GM21619 (cell line): ENCODE data around the gene PRDX2.
A peak's percentile ranks its signal among the peaks of the same experiment; 100 is the strongest.
"Not testable (repeated sequence)": the region's sequence is repeated elsewhere in the genome, so short reads cannot be mapped to it uniquely, and the experiment has no call there.

ENCODE experiments used
- ATAC-seq: cut with Tn5 transposase; IDR thresholded peaks from one replicate; pipeline ENCODE4 v1.9.1; 2021; ENCODE audit not compliant: unreplicated experiment

PRDX2 gene

DNA sequence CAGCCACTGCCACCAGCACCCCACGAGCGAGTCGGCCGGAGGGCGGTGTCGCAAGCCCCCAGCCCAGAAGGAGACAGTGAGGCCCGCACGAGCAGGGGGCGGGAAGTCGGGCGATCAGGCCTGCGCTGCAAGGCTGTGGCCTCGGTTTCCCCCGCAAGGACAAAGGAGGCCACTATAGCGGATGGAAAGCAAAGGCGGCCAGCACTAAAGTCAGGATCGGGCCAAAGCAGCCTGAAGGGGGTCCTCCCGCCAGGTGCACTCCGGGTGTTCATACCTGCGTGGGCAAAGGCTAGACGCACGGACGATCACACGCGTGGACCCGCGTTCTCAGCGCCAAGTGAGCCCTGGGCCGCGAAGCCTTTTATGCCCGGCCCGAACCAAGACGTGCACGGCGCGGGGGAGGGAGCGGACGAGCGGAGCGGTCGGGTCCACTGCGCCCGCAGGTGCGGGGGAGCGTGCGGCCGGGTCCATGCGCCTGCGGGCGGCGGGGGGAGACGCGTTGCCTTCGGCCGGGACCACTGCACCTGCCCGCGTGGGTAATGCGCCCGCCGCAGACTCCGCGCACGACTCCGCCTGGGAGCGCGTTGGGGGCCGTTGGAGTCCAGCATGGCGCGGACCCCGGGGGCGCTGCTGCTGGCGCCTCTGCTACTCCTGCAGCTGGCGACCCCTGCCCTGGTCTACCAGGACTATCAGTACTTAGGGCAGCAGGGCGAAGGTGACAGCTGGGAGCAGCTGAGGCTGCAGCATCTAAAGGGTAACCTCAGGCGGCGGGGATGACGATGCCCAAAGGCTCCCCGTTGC is at the start of gene PRDX2, which contains the start of gene THSD8:
Gene PRDX2, minus strand, starts transcription at position 335 of the 801 bp plus-strand sequence. CDS start 539 bp downstream, outside the sequence.
Gene THSD8, plus strand, starts transcription at position 604 of the 801 bp plus-strand sequence. Its CDS starts 3 bp downstream, at position 607.
- ATAC-seq: no peak

DNA sequence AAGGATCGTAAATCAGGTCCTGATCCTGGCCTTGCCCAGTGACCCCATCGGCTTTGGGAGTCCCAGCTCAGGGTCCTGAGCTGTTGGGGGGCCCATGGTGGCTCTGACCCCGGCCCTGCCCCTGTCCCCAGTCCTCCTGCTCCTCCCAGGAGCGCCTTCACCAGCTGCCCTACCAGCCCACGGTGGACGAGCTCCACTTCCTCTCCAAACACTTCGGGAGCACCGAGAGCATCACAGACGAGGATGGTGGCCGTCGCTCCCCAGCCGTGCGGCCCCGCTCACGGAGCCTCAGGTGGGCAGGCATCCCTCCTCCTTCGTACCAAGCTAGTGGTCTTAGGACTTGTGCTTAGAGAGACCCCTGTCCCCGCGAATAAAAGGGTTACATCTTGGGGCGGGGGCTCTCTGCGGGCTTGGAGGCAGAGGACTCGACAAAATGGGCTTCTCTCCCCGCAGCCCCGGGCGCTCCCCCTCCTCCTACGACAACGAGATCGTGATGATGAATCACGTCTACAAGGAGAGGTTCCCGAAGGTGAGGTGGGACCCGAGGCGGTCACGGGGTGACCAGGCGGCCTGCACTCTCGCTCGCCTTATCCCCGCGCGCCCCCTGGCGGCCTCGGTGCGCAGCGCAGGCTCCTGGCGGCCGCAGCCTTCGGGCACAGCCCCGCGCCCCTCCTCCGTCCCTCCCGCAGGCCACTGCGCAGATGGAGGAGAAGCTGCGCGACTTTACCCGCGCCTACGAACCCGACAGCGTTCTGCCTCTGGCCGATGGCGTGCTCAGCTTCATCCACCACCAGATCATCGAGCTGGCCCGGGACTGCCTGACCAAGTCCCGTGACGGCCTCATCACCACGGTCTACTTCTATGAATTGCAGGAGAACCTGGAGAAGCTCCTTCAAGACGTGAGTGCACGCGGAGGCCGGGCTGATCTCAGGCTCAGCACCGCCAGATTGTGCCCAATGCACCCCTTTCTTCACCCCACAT is 45.8 kb upstream of the PRDX2 start:
- peak; percentile 58 for ATAC-seq

DNA sequence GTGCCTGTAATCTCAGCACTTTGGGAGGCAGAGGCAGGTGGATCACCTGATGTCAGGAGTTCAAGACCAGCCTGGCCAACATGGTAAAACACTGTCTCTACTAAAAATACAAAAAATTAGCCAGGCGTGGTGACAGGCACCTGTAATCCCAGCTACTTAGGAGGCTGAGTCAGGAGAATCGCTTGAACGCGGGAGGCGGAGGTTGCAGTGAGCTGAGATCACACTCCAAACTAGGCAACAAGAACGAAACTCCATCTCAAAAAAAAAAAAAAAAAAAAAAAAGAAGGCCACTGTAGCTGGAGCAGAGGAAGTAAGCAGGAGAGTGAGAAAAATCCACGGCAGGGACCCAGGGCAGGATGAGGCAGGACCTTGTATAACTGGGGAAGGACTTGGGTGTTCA is 45.0 kb upstream of the PRDX2 start:
- not testable (repeated sequence) for ATAC-seq

DNA sequence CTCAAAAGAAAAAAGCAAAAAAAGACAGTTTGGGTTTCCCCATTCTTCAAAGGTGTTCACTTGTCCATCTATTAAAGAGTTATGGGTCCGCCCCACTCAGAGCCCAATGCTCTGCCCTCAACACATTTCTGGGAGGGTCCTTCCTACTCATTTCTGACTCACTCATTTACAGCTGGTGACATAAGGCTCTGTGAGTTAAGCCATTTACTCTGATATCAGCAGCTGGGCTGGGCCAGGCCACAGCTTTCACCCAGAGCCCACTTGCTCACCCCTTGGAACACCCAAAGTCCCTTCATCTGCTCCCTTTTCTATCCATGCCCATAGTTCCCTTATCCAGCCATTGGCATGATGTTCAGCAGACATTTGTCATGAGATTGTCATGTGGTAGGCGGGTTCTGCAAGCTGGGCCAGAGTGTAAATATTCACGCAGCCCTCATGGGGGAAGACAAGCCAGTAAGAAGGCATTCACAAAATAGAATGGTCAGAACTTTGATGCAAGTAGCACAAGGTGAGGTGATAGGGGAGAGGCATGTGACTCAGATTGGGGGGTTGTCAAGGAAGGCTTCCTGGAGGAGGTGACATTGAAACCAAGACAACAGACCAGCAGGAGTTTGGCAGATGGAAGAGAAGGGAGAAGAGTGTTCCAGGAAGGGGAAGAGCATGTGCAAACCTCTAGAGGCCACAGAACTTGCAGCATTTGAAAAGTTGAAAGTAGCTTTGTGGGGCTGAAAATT is 42.6 kb upstream of the PRDX2 start:
- ATAC-seq: no peak

DNA sequence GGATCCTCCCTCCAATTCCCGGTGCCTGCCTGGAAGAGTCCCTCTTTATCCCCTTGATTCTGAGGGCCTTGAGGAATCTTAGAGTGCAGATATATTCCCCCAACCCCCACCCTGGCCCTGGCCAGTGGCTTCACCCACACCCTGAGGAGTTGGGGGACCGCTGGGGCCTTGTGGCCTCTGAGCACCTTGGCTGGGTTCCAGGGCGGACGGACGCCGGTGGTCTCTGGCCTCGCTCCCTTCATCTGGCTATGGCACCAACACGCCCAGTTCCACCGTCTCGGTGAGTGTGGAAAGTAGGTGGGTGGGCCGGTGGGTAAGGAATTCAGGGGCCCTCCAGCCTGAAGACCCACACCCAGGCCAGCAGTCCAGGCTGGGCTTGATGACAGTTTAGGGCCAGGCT is 41.7 kb upstream of the PRDX2 start:
- no peak for ATAC-seq

DNA sequence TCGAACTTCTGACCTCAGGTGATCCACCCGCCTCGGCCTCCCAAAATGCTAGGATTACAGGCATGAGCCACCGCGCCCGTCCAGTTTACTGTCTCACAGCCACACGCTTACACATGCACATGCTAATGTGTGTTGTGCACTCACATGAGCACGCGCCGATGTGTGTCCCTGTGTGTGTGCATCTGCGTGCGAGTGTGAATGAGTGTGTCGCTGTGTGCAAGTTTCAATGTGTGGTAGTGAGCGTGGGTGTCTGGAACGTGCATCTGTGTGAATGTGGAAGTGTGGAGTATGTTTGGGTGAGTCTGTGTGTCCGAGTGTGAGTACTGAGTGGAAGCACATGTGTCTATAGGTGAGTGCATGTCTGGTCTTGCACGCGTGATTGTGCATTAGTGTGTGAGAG is 40.9 kb upstream of the PRDX2 start:
- ATAC-seq: no peak

DNA sequence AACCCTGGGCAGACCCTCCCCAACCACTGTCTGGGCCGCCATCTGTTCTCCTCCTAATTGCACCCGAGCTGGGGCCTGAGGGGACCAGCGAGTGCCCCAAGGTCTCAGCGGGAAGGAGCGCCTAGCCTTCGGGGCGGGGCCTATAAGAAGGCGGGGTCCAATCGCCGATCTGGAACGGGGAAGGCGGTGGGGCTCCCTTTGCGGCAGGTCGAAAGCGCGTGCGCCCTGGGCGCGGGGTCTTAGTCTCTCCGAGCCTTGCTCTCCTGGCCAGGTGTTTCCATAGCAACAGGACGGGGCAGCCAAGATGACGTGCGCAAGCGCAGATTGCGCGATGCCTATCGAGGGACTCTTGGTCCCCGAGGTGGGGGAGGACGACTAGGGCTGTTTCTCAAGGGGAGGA is 39.5 kb upstream of the PRDX2 start:
- no peak for ATAC-seq

DNA sequence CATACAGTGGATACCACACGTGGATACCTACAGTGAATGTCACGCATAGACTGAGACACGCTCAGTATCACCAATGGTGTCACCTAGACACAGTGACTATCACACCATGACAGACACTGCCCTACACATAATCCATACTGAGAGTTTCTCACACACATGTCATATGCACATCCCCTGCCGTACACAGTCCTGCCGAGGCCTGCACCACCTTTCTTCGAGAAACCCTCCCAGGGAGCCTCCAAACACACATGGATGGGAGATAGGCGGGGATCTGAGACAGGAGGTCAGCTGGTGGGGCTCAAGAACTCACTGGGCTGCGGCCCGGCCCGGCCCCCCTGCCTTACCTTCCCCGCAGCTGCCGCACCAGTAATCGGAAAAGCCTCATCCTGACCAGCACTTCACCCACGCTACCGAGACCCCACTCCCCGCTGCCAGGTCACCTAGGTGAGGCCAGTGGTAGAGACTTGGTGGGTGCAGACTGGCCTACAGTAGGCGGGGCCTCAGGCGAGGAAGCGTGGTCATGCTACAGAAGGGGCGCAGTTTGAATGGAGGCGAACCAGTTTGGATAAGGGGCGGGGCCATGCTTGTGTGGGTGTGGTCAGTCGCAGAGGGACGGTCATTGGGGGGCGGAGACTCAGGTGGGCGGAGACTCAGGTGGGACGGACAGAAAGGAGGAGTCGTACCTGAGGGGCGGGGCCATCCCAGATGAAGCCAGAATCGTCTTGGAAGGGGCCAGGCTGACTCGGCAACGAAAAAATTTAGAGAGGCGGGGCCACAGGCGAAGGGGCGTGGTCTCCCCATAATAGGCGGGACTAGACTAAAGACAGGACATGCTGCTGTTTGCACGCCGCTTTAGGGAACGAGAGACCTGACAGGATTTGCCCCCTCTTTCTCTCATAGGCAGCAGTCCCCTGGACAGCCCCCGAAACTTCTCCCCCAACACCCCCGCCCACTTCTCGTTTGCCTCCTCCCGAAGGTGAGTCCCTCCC is 38.8 kb upstream of the PRDX2 start:
- no peak for ATAC-seq

DNA sequence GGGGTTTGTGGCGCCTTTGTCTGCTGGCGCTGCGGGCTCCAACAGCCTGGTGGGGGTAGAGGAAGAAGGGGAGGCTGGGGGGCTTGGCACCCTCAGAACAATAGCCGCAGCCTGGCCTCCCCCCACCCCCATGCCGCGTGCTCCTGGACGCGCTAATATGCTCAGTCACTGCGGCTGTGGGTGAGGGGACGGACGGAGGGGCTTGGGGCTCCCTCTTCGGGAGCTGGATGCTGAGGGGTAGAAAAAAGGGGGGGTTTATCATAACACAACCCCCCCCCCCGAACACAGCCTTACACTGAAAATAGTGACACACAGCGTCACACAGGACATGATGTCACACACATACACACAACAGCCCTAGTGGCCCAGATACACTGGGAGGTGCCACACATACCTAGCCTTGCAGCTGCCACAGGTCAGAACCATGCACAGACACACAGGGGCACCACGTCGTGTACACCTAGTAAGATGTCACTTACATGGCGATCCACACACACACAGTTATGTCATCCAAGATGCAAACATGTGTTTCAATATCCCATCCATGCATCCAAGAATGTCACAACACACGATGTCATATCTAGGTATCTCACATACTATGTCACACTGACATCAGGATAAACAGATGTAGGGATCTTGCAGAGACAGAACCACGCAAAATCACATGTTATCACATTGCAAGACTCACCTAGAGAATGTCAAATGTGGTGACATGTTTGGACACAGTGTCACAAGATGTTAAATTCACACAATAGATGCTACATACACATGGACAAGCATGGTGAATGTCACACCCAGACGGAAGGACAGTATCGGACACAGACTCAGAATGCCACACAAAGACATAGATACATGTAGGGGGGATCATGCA is 37.5 kb upstream of the PRDX2 start:
- ATAC-seq: no peak

DNA sequence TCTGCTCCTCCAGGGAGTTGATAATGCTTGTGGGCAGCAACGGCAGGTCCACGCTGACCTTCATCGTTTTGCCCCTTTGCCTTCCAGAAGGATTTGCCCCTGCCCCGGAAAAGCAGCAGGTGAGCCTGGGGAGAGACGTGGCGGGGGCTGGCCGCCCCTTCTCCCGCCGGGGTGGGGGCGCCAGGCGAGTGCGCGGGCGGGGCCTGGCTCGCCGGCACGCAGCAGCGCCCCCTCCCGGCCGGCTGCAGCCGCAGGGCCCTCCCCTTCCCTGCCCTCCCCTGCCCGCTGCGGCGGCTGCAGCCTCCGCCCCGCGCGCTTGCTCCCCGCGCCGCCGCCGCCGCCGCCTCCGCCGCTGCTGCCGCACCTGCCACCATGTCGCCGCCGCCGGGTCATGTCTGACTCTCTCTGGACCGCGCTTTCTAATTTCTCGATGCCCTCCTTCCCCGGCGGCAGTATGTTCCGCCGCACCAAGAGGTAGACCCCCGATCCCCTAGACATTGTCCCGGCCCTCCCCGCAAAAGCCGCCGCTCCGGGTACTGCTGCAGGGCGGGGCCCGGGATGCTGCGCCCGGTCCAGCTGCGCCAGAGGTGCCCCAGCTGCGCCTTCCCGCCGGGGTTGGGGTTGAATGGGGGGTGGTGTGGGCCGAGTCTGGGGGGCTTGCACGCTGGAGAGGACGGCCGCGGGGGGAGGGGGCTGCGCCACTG is 36.7 kb upstream of the PRDX2 start, which contains the start of gene MAST1:
Gene MAST1, plus strand, starts transcription at position 334 of the 704 bp plus-strand sequence. Its CDS starts 58 bp downstream, at position 392.
- no peak for ATAC-seq

DNA sequence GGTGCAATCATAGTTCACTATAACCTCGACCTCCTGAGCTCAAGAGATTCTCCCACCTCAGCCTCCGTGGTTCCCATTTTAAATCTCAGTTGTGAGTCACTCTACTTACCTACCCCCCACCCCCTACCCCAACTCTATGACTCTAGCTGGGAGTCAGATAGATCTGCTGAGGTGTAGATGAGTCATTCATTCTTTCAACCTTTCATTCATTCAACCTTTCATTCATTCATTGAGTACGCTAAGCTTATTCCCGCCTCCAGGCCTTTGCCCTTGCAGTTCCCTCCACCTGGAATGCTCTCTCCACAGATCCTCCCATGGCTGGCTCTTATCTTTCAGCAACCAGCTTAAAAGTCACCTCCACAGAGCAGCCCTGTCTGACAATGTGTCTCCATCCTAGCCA is 35.6 kb upstream of the PRDX2 start:
- ATAC-seq: no peak

DNA sequence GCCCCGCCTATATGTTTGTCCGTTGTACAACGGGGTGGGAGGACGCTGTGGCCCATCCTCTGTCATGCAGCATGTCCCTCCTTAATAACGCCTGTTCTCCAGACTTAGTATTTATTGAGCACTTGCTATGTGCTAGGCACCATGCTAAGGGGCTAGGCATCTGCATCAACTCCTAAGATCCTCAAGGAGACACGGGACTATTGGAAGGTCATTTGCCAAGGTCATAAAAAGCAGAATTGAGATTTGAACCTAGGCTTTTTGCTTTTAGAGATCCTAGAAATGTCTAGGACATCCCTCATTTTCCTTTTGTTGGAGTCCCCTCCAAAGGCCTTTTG is 34.9 kb upstream of the PRDX2 start:
- no peak for ATAC-seq

DNA sequence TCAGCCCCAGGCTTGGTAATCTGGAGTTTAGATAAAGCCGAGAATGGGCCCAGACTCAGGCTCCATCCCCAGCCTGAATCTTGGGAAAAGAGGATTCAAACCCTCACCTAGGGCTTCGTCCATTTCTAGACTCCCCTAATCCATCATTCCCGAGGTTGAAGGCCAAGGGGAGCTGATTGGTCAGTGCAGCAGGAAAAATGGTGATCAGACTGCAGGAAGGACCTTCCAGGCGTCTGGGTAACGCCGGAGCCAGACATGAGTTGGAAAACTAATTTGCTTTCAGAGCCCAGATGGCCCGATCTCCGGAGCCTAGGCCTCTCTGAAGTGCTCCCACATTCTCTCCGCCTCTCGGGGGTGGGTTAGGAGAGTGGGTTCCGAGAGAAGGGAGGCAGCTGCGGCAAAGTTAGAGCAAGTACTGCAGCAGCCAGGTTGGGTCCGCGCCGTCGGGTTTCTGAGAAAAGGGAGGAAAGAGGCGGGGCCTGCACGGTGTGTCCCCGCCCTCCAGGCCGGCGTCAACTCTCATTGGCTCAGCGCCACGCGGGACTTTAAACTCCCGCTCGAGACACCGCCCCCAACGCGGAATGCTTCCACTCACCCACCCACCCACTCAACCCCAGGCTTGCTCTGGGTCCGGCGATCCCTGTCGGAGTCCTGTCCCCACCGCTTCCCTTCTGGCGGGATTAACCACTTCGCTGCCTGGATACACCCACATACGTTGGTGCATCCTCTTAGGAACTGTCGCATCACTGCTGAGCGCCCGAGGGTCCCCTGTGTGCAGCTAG is 33.6 kb upstream of the PRDX2 start:
- ATAC-seq: no peak

DNA sequence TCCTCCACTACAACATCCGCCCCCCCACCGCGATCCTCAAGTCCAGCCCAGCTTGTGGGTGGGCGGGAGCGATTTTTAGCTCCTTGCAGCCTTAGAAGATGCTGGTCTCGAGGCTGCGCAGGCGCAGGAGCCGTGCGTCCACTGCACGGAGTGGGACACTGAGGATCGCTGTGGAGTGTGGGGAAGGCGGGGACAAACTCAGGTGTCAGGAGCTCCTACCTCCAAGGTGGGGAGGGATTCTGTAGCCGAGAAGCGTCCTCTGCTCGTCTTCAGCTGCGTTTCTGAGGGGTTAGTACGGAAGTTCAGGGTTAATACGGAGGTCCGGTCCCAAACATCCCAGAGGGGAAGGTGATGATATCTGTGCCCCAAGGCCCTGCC is 33.0 kb upstream of the PRDX2 start, which contains the start of gene RTBDN:
Gene RTBDN, minus strand, starts transcription at position 14 of the 378 bp plus-strand sequence. CDS start 4,600 bp downstream, outside the sequence.
- ATAC-seq: no peak

DNA sequence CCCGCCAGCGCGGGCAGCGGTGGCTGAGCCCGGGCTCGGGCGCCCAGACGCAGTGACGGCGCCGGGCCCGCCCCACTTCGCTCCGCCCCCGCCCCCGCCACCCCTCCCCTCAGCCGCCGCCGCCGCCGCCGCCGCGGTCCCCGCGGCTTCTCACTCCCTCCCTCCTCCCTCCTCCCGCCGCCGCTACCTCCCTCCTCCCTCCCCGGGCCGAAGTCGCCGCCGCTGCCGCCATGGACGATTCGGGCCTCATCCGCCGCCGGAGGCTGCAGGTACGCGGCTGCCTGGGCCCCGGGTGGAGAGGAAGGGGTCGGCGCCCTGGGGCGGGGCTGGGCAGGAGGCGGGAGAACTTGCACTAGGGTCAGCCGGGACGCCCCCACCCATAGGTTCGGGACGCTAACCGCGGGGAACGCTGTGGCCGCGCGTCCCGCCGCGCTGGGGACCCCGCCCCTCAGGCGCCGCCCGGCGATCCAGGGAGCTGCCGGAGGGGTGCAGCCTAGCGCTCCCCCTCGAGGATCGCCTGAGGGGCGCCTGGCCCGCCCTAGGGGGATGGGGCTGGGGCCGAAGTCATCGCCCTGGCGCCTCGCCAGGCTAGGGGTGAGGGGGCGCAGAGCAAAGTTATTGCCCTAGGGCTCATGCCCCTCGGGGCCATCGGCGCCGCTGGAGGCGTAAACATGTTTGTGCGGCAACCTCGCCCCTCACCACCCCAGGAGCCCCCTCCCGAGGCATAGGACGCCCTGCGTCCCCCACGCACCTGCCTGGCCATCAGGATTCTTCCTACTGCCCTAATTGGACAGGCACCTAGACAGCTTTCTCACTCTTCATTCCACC is 32.4 kb upstream of the PRDX2 start:
- no peak for ATAC-seq

DNA sequence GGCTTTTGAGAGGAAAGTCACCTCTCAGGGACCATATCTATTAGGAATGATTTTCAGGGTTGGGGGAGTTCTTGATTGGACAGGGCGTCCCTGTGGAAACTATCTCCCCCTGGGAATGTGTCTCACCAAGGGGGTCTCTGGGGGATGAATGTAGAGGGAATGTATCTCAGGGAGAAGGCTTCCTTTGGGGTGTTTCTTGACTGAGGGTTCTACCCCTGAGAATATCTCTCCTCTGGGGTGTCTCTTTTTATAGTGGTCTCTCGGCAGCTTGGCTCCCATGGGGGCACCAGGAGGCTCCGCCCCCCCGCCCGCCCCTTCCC is 31.8 kb upstream of the PRDX2 start:
- no peak for ATAC-seq

DNA sequence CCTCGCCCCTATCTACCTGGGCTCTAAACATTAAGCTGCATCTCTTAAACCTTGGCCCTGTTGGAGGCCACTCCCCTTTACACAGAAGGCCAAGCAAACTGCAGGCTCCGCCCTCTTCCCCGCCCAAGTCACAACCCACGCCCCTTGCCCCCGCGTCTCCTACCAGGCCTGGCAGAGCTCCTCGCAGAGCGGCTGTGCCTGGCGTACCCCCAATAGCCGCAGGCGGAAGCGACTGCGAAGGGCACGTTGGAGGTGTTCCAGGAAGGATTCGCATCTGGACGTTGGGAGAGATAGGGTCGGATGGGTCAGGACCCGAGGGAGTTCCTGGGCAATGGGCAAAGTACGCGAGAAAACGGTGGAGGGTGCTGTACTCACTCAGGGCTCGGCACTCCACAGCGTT is 26.9 kb upstream of the PRDX2 start:
- ATAC-seq: no peak
